K562 (cell line): ENCODE results near the gene PPP4C. TPM values are rescaled to one million over a fixed set of nuclear protein-coding genes. Genes with fewer than 3 reads are reported as not detected.
A peak's percentile ranks its signal among the peaks of the same experiment; 100 is the strongest.

Experiments used
- CHD1 ChIP-seq: fragments of 200-600 bp; sonication (generic); IDR thresholded peaks from one replicate; pipeline ENCODE4 v1.6.1; 2012; ENCODE audit warnings: mild to moderate bottlenecking, moderate library complexity, low read length, inconsistent platforms
- JUN ChIP-seq, 2 experiments: sonication (generic) in 1 of 2; formaldehyde crosslinking in 1 of 2; IDR thresholded peaks; 2 replicates each; pipeline versions ENCODE4 v1.6.1 to v1.8.0; 2012 to 2022; ENCODE audit warnings: borderline replicate concordance in 2 of 2, mild to moderate bottlenecking in 2 of 2, improper control_type of control experiment in 1 of 2, low read depth in 1 of 2, low read length in 1 of 2, missing genetic modification reagents in 1 of 2
- MEIS2 ChIP-seq: fragments of 450-650 bp; IDR thresholded peaks from 2 replicates; pipeline ENCODE4 v1.6.1; 2014; ENCODE audit warnings: mild to moderate bottlenecking; ENCODE audit not compliant: partially characterized antibody
- NONO ChIP-seq, 2 experiments: fragments of 200-400 bp in 1 of 2; fragments of 450-650 bp in 1 of 2; formaldehyde crosslinking in 1 of 2; IDR thresholded peaks; 2 replicates each; pipeline ENCODE4 v1.6.1; 2017; ENCODE audit warnings: low read depth in 2 of 2, mild to moderate bottlenecking in 2 of 2, moderate library complexity in 2 of 2, low read length in 1 of 2
- RREB1 ChIP-seq: fragments of 250-450 bp; sonication (Bioruptor Pico); IDR thresholded peaks from 2 replicates; pipeline ENCODE4 v1.4.0; 2020
- polyA plus RNA-seq, 8 experiments: library from polyadenylated mRNA; depleted of rRNA in 4 of 8; stranded (reverse) in 5 of 8; unstranded in 3 of 8; fragments of >200 nt; fragmentation: Nextera tagmentation in 2 of 8; fragmentation: Illumina TruSeq in 1 of 8; extraction: Ambion mirVana in 2 of 8; extraction: Trizol in 1 of 8; gene quantifications; 2 replicates each; pipeline versions ENCODE4 v1.2.1 to v1.2.3, GENCODE V29; 2011 to 2014; ENCODE audit warnings: inconsistent platforms in 1 of 8, missing spikeins in 1 of 8
- total RNA-seq, 7 experiments: library from RNA; depleted of rRNA in 6 of 7; stranded (reverse); fragments of >200 nt in 6 of 7; fragmentation: Illumina TruSeq in 2 of 7; extraction: Trizol in 2 of 7; gene quantifications; 2 replicates each; pipeline versions ENCODE4 v1.2.1 to v1.2.3, GENCODE V29; 2011 to 2021; ENCODE audit warnings: low replicate concordance in 1 of 7
- TF ChIP-seq, protein P1 (sequence below): conservative IDR thresholded peaks from 2 replicates; pipeline ENCODE4 v1.6.1; 2011; ENCODE audit warnings: low read depth, mild to moderate bottlenecking, low read length; ENCODE audit not compliant: control insufficient read depth

PPP4C gene
- total and polyA plus RNA-seq, 9 of the 15 experiments (the other 6 are each of a cell fraction or from before 2014, with no cell fraction given): 3.5 to 183 (median 131) TPM

DNA sequence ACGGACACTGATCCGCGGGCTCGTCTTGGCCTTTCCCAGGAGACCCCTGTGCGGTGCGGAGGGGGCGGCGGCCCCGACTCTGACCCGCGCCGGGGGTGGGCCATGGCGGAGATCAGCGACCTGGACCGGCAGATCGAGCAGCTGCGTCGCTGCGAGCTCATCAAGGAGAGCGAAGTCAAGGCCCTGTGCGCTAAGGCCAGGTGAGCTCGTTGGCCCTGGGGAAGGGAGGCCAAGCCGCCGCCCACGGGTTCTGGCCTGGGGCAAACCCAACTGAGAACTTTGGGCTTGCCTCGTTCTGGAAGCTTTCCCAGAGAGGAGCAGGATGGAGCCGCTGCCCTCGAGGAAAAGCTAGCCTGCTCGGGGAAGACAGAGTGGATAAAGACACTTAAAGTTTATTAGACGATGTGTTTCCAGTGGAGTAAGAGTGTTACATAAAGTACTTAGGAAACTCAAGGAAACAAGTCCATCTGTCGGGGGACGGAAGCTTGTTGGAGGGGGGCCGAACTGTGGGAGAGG, 540 bp downstream of the PPP4C start (continued):
- no peak for TF ChIP-seq RREB1 (CRISPR knock-in tag)
- TF ChIP-seq CHD1: no peak
- TF ChIP-seq JUN (IDR thresholded peaks at IDR 0.05; ENCODE audit: borderline replicate concordance, low read depth, low read length): no peak
- 0 out of 2 replicates have a peak, but pooled peaks have one; percentile 0 for TF ChIP-seq JUN (CRISPR knock-in tag; IDR thresholded peaks at IDR 0.05; ENCODE audit: borderline replicate concordance)
- no peak for TF ChIP-seq MEIS2
- no peak for TF ChIP-seq NONO (IDR thresholded peaks at IDR 0.05; ENCODE audit: low read depth in 2 of 2, low read length in 1 of 2)
- TF ChIP-seq, protein P1, sequence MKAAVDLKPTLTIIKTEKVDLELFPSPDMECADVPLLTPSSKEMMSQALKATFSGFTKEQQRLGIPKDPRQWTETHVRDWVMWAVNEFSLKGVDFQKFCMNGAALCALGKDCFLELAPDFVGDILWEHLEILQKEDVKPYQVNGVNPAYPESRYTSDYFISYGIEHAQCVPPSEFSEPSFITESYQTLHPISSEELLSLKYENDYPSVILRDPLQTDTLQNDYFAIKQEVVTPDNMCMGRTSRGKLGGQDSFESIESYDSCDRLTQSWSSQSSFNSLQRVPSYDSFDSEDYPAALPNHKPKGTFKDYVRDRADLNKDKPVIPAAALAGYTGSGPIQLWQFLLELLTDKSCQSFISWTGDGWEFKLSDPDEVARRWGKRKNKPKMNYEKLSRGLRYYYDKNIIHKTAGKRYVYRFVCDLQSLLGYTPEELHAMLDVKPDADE: 0 out of 2 replicates have a peak, but pooled peaks have one; percentile 6
